HCT116 (cell line): Measurements from ENCODE around the gene ERC2. TPM values are rescaled to one million over a fixed set of nuclear protein-coding genes. Genes with fewer than 3 reads are reported as not detected.

Experiments used
- ATAC-seq: fragments of 200-7000 bp; cut with Tn5 transposase; 2 replicates; pipeline ENCODE4 v1.9.1; 2020; ENCODE audit warnings: mild to moderate bottlenecking, moderate library complexity
- BruUV-seq: library from RNA; stranded (reverse); fragments of 400-500 nt; replicated peaks from 2 replicates; lab custom pipeline; 2021; lab: Mats Ljungman, UMichigan
- CTCF ChIA-PET: fragments of 300-600 bp; sonication (Branson Sonifier 250); formaldehyde crosslinking; loops from one replicate; lab custom pipeline; 2021; ENCODE audit warnings: antibody characterized with exemption; lab: Charles Lee
- POLR2A ChIA-PET: fragments of 300-600, 350-600 bp; sonication (Branson Sonifier 250); formaldehyde crosslinking; loops from one replicate; lab custom pipeline; 2021; ENCODE audit warnings: antibody characterized with exemption; lab: Charles Lee
- RAD21 ChIA-PET, 2 experiments: fragments of 300-600 bp; sonication (Branson Sonifier 250); formaldehyde crosslinking; loops; one replicate each; lab custom pipeline; 2023; ENCODE audit warnings: low total read pairs in 2 of 2; ENCODE audit not compliant: uncharacterized antibody in 2 of 2, unreplicated experiment in 2 of 2, low non-redundant PET in 1 of 2; lab: Charles Lee
- DNase-seq: peaks from one replicate; pipeline ENCODE4 v3.0.0-alpha.2; 2010; ENCODE audit warnings: low read depth, low spot score
- H2AFZ ChIP-seq: fragments of 200-600 bp; shearing (Covaris generic), sonication (generic); 2 replicates; pipeline ENCODE4 v1.6.1; 2017; ENCODE audit warnings: low read depth, mixed run types, mixed read lengths, antibody characterized with exemption, low read length; ENCODE audit not compliant: poor library complexity, severe bottlenecking
- H3K27ac ChIP-seq: 2 replicates; pipeline ENCODE4 v1.5.1; 2012; ENCODE audit warnings: low read depth, low read length
- H3K27me3 ChIP-seq: fragments of 200-600 bp; sonication (generic); 2 replicates; pipeline ENCODE4 v1.6.1; 2016; ENCODE audit warnings: mixed run types, low read length, mixed read lengths; ENCODE audit not compliant: insufficient read depth
- H3K36me3 ChIP-seq, 2 experiments: fragments of 200-500 bp in 1 of 2; fragments of 200-600 bp in 1 of 2; sonication (Bioruptor generic) in 1 of 2; sonication (generic) in 1 of 2; 2 replicates each; pipeline versions ENCODE4 v1.5.1 to v1.6.1; 2014 to 2016; ENCODE audit warnings: low read length in 2 of 2, inconsistent platforms in 1 of 2, mixed read lengths in 1 of 2, mixed run types in 1 of 2; ENCODE audit not compliant: insufficient read depth in 2 of 2, control insufficient read depth in 1 of 2
- H3K4me1 ChIP-seq, 2 experiments: fragments of 200-600 bp in 1 of 2; sonication (generic) in 1 of 2; 2 replicates each; pipeline versions ENCODE4 v1.5.1 to v1.6.1; 2012 to 2017; ENCODE audit warnings: low read length in 2 of 2, inconsistent platforms in 1 of 2, mild to moderate bottlenecking in 1 of 2, mixed read lengths in 1 of 2, mixed run types in 1 of 2, moderate library complexity in 1 of 2; ENCODE audit not compliant: insufficient read depth in 2 of 2, control insufficient read depth in 1 of 2
- H3K4me2 ChIP-seq: fragments of 200-600 bp; sonication (generic); 2 replicates; pipeline ENCODE4 v1.6.1; 2017; ENCODE audit warnings: mixed run types, low read length, mixed read lengths
- H3K4me3 ChIP-seq, 2 experiments: fragments of 200-600 bp in 1 of 2; sonication (generic) in 1 of 2; replicated peaks in 1 of 2; 2 replicates each; pipeline ENCODE4 v1.5.1; 2011 to 2016; ENCODE audit warnings: low read length in 2 of 2, control low read depth in 1 of 2, low read depth in 1 of 2, mild to moderate bottlenecking in 1 of 2, mixed read lengths in 1 of 2, mixed run types in 1 of 2
- H3K79me2 ChIP-seq: fragments of 200-600 bp; sonication (generic); 2 replicates; pipeline ENCODE4 v1.6.1; 2017; ENCODE audit warnings: mild to moderate bottlenecking, mixed run types, low read length, moderate library complexity, mixed read lengths; ENCODE audit not compliant: insufficient read depth
- H3K9ac ChIP-seq: fragments of 200-600 bp; sonication (generic); 2 replicates; pipeline ENCODE4 v1.6.1; 2016; ENCODE audit warnings: low read length, mixed read lengths
- H3K9me2 ChIP-seq: fragments of 200-600 bp; sonication (generic), shearing (Covaris generic); 2 replicates; pipeline ENCODE4 v1.6.1; 2017; ENCODE audit warnings: mixed run types, mild to moderate bottlenecking, moderate library complexity; ENCODE audit not compliant: insufficient read depth
- H3K9me3 ChIP-seq, 2 experiments: fragments of 200-500 bp in 1 of 2; fragments of 200-600 bp in 1 of 2; sonication (Bioruptor generic) in 1 of 2; sonication (generic) in 1 of 2; 2 replicates each; pipeline ENCODE4 v1.6.1; 2014 to 2017; ENCODE audit warnings: low read length in 2 of 2, mixed read lengths in 2 of 2, inconsistent platforms in 1 of 2, low read depth in 1 of 2, mild to moderate bottlenecking in 1 of 2, mixed run types in 1 of 2, moderate library complexity in 1 of 2; ENCODE audit not compliant: control insufficient read depth in 1 of 2, insufficient read depth in 1 of 2
- H4K20me1 ChIP-seq: fragments of 200-600 bp; sonication (generic), shearing (Covaris generic); 2 replicates; pipeline ENCODE4 v1.6.1; 2017; ENCODE audit warnings: mixed run types, mild to moderate bottlenecking, moderate library complexity; ENCODE audit not compliant: insufficient read depth
- ATF3 ChIP-seq: IDR thresholded peaks from 2 replicates; pipeline ENCODE4 v1.6.1; 2012
- CBX3 ChIP-seq: IDR thresholded peaks from 2 replicates; pipeline ENCODE4 v1.6.1; 2012; ENCODE audit warnings: low read depth
- CEBPB ChIP-seq: IDR thresholded peaks from 2 replicates; pipeline ENCODE4 v1.6.1; 2012; ENCODE audit warnings: low read depth
- EGR1 ChIP-seq: IDR thresholded peaks from 2 replicates; pipeline ENCODE4 v1.6.1; 2012; ENCODE audit warnings: low read depth
- FOSL1 ChIP-seq: IDR thresholded peaks from 2 replicates; pipeline ENCODE4 v1.6.1; 2012; ENCODE audit warnings: low read depth
- JUND ChIP-seq: IDR thresholded peaks from 2 replicates; pipeline ENCODE4 v1.6.1; 2012
- MAX ChIP-seq: IDR thresholded peaks from 2 replicates; pipeline ENCODE4 v1.6.1; 2012
- POLR2AphosphoS5 ChIP-seq: IDR thresholded peaks from 2 replicates; pipeline ENCODE4 v1.6.1; 2011; ENCODE audit warnings: mild to moderate bottlenecking, low read depth, low read length, moderate library complexity
- REST ChIP-seq: IDR thresholded peaks from 2 replicates; pipeline ENCODE4 v1.6.1; 2012; ENCODE audit warnings: low read depth
- SIN3A ChIP-seq: IDR thresholded peaks from 2 replicates; pipeline ENCODE4 v1.6.1; 2012; ENCODE audit warnings: low read depth
- TCF7L2 ChIP-seq: IDR thresholded peaks from 2 replicates; pipeline ENCODE4 v1.7.0; 2011; ENCODE audit warnings: borderline replicate concordance, inconsistent platforms; ENCODE audit not compliant: insufficient read depth, insufficient read length; ENCODE audit errors: extremely low read depth
- YY1 ChIP-seq: IDR thresholded peaks from 2 replicates; pipeline ENCODE4 v1.6.1; 2011; ENCODE audit warnings: low read length, low read depth, moderate library complexity, mild to moderate bottlenecking; ENCODE audit not compliant: insufficient replicate concordance; ENCODE audit errors: extremely low read depth
- ZFX ChIP-seq: fragments of 450-650 bp; IDR thresholded peaks from 2 replicates; pipeline ENCODE4 v1.6.1; 2017
- ZNF274 ChIP-seq: fragments of 200-500 bp; sonication (Bioruptor generic); IDR thresholded peaks from 2 replicates; pipeline ENCODE4 v1.6.1; 2014; ENCODE audit warnings: mild to moderate bottlenecking, low read depth, low read length, inconsistent platforms
- intact Hi-C: fragments of 100-400 bp; cut with micrococcal nuclease; formaldehyde crosslinking; loops from 2 replicates; pipeline ENCODE4 v1.10.0; 2022
- total RNA-seq: library from RNA; stranded (reverse); gene quantifications from one replicate; pipeline ENCODE4 v1.2.1, GENCODE V29; 2021; ENCODE audit not compliant: unreplicated experiment

ERC2 gene
- total RNA-seq, 1 experiment from 2014 or later, result not detected

GRCh38 chr3:55471522-55472280, 996.6 kb downstream of the ERC2 start:
- no peaks in the 10 kb centered on the region for H3K4me1 ChIP-seq
- no peaks in the 10 kb centered on the region for H3K9me2 ChIP-seq
- POLR2A ChIA-PET, result no interaction called here
- TF ChIP-seq TCF7L2, result no peak
- TF ChIP-seq EGR1, result no peak
- TF ChIP-seq MAX, result no peak
- TF ChIP-seq ZFX, result no peak
- no peak for TF ChIP-seq SIN3A
- no peak for TF ChIP-seq YY1
- TF ChIP-seq CEBPB, result no peak
- TF ChIP-seq ZNF274, result no peak
- no peak for TF ChIP-seq JUND
- no peak for TF ChIP-seq POLR2AphosphoS5
- no peak for TF ChIP-seq FOSL1
- TF ChIP-seq, all 23 proteins: peak for 0
- Histone ChIP-seq H3K9me3 (no peaks in the 10 kb centered on the region; a peak in 2 of 4 replicates), H3K4me3 (no peak overlapping the region), H3K79me2 (no peaks in the 10 kb centered on the region), H3K4me2 (no peak overlapping the region), H3K9ac (no peak overlapping the region), H3K27ac (no peak overlapping the region), H2AFZ (no peak overlapping the region), H3K27me3 (no peaks in the 10 kb centered on the region), H4K20me1 (no peaks in the 10 kb centered on the region), H3K36me3 (no peaks in the 10 kb centered on the region)
- BruUV-seq, result no TSS peak
- DNase-seq (no peak), ATAC-seq (no peak)
- ChIA-PET CTCF (no interaction called here), RAD21 (no interaction called here)
- intact Hi-C loops, result no loop called here

GRCh38 chr3:55471084-55471483, 997.2 kb downstream of the ERC2 start:
- no peaks in the 10 kb centered on the region for H3K79me2 ChIP-seq
- H2AFZ ChIP-seq, result no peak overlapping the region
- no peak overlapping the region for H3K9ac ChIP-seq
- ChIA-PET POLR2A (no interaction called here), RAD21 (no interaction called here), CTCF (no interaction called here)
- TF ChIP-seq ATF3 (no peak), ZFX (no peak), MAX (no peak), REST (no peak), SIN3A (no peak), CBX3 (no peak), YY1 (no peak)
- BruUV-seq, result no TSS peak
- no peaks in the 10 kb centered on the region for H3K4me1 ChIP-seq
- no peaks in the 10 kb centered on the region for H4K20me1 ChIP-seq
- H3K27me3 ChIP-seq, result no peaks in the 10 kb centered on the region
- no peaks in the 10 kb centered on the region for H3K36me3 ChIP-seq
- H3K4me2 ChIP-seq, result no peak overlapping the region
- H3K9me3 ChIP-seq, result no peaks in the 10 kb centered on the region; a peak in 2 of 4 replicates
- intact Hi-C loops, result no loop called here
- no peak overlapping the region for H3K4me3 ChIP-seq
- ATAC-seq, result no peak
- H3K9me2 ChIP-seq, result no peaks in the 10 kb centered on the region
- DNase-seq, result no peak
- H3K27ac ChIP-seq, result no peak overlapping the region
